Activated CD4-positive, alpha-beta T cell treated with anti-CD3 and anti-CD28 coated beads, Interleukin-2, amount 10 ng/mL, durations not matched to agents 24 days and 14 days (primary cell): ENCODE data around the gene PPEF1. TPM values are rescaled to one million over a fixed set of nuclear protein-coding genes. Genes with fewer than 3 reads are reported as not detected.

ENCODE experiments used
- DNase-seq: peaks from one replicate; pipeline ENCODE4 v3.0.0; 2022
- H3K27ac Mint-ChIP-seq: one replicate; pipeline ENCODE4 v1.8.0; 2022; ENCODE audit warnings: mild to moderate bottlenecking, mixed read lengths
- H3K27me3 Mint-ChIP-seq: one replicate; pipeline ENCODE4 v1.8.0; 2022; ENCODE audit warnings: mixed read lengths
- H3K36me3 Mint-ChIP-seq: one replicate; pipeline ENCODE4 v1.8.0; 2022; ENCODE audit warnings: low read depth, mild to moderate bottlenecking, mixed read lengths
- H3K4me1 Mint-ChIP-seq: one replicate; pipeline ENCODE4 v1.8.0; 2021; ENCODE audit warnings: mixed read lengths
- H3K4me3 Mint-ChIP-seq: one replicate; pipeline ENCODE4 v1.8.0; 2022; ENCODE audit warnings: mild to moderate bottlenecking, moderate library complexity, mixed read lengths
- H3K9me3 Mint-ChIP-seq: one replicate; pipeline ENCODE4 v1.8.0; 2021; ENCODE audit warnings: mixed read lengths
- intact Hi-C: fragments of 100-400 bp; cut with micrococcal nuclease; formaldehyde crosslinking; loops from one replicate; pipeline ENCODE4 v1.15.1; 2023
- total RNA-seq: library from RNA; stranded (reverse); gene quantifications from 2 replicates; pipeline ENCODE4 v1.2.3, GENCODE V29; 2022

The PPEF1 gene
- total RNA-seq, 1 donor from 2014 or later, result not detected

DNA sequence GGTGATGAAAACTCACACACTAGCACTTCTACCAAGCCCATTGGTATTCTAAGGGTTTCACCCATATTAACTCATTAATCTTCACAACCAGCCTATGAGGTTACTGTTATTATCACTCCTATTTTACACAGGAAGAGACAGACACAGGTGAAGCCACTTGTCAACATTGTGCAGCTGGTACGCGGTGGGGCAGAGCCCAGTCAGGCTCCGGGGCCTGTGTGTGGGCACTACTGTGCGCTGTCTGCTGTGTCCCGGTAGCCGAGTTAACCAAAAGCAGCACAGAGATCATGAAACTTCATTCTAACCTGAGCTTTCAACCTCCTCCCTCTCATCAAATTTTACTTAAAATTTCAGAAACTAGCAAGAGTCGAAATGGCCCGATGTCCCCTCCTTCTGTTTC, 165.2 kb downstream of the PPEF1 start:
- intact Hi-C loops, result no loop called here
- Mint-ChIP-seq H3K9me3 (no peaks in the 10 kb centered on the region), H3K27me3 (no peaks in the 10 kb centered on the region), H3K27ac (no peak overlapping the region), H3K36me3 (no peaks in the 10 kb centered on the region), H3K4me1 (peaks cover 6% of the 10 kb centered on the region), H3K4me3 (no peak overlapping the region)
- no peak for DNase-seq

DNA sequence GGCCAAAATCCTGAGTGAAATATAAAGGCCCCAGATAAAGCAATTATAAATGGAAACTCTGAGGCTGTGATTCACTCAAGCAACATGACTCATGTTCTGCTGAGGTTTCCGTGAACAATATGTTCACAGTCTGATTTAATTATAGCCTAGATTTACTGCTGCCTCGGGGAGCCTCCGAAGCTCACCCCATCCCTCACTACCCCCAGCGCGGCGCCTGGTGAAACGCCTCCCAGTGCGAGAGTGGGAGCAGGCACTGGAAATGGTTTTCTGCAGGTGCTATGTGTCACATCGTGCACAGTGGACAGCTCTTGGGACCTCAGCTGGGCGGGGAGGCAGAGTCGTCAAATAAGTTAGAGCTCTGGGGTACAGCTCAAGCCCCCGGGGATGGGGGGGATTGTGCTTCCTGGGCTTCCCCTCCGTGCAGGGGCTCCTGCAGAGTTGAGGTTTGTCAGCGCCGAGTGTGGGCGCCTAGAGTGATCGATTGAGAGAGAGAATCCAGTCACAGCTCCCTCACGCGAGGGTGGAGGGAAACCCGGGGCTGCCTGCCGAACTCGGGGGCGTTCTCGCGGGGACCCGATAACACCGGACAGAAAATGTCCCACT, 165.8 kb downstream of the PPEF1 start:
- intact Hi-C loops, result no loop called here
- Mint-ChIP-seq H3K9me3 (no peaks in the 10 kb centered on the region), H3K27ac (no peak overlapping the region), H3K36me3 (no peaks in the 10 kb centered on the region), H3K4me3 (no peak overlapping the region), H3K4me1 (peaks cover 6% of the 10 kb centered on the region), H3K27me3 (no peaks in the 10 kb centered on the region)
- DNase-seq, result no peak

GRCh38 chrX:18873836-18874235, 166.4 kb downstream of the PPEF1 start:
- Mint-ChIP-seq H3K4me1 (peaks cover 6% of the 10 kb centered on the region), H3K27me3 (no peaks in the 10 kb centered on the region), H3K4me3 (no peak overlapping the region), H3K27ac (no peak overlapping the region), H3K9me3 (no peaks in the 10 kb centered on the region), H3K36me3 (no peaks in the 10 kb centered on the region)
- no peak for DNase-seq
- intact Hi-C loops, result no loop called here

- Mint-ChIP-seq H3K4me3 (no peak overlapping the region), H3K9me3 (no peaks in the 10 kb centered on the region), H3K27me3 (no peaks in the 10 kb centered on the region), H3K36me3 (no peaks in the 10 kb centered on the region), H3K4me1 (peaks cover 6% of the 10 kb centered on the region), H3K27ac (no peak overlapping the region)
- intact Hi-C loops, result no loop called here
- no peak for DNase-seq
Measured at GRCh38 chrX:18874560-18875255, 167.3 kb downstream of the PPEF1 start.

GRCh38 chrX:18875256-18875878, 167.9 kb downstream of the PPEF1 start:
- no peaks in the 10 kb centered on the region for H3K36me3 Mint-ChIP-seq
- peaks cover 6% of the 10 kb centered on the region for H3K4me1 Mint-ChIP-seq
- no peaks in the 10 kb centered on the region for H3K9me3 Mint-ChIP-seq
- H3K4me3 Mint-ChIP-seq, result no peak overlapping the region
- H3K27me3 Mint-ChIP-seq, result no peaks in the 10 kb centered on the region
- DNase-seq, result no peak
- H3K27ac Mint-ChIP-seq, result no peak overlapping the region
- intact Hi-C loops, result no loop called here

DNA sequence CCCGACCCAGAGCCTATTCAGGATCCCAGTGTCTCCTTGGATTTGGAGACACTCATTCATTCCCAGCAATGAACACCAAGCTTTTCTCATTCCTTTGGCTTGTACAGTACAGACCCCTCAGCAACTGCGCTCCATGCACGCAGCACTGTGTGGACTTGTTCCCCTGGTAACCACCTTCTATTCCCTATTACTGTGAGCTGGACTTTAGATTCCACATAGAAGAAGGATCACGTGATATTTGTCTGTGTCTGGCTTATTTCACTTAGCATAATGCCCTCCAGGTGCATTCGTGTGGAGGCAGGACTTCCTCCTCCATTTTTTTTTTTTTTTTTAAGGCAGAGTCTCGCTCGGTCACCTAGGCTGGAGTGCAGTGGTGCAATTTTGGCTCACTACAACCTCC, 170.0 kb downstream of the PPEF1 start:
- Mint-ChIP-seq H3K27me3 (no peaks in the 10 kb centered on the region), H3K4me1 (peaks cover 6% of the 10 kb centered on the region), H3K27ac (no peak overlapping the region), H3K4me3 (no peak overlapping the region), H3K36me3 (no peaks in the 10 kb centered on the region), H3K9me3 (no peaks in the 10 kb centered on the region)
- intact Hi-C loops, result no loop called here
- no peak for DNase-seq

Other genes with a start within 250 kb of the PPEF1 start
- not detected in 2 replicates for gene RS1, start 35.5 kb upstream of the PPEF1 start, total RNA-seq